GM12878 (cell line): ENCODE results near the gene GJA9. TPM values are rescaled to one million over a fixed set of nuclear protein-coding genes. Genes with fewer than 3 reads are reported as not detected.

ENCODE experiments used
- ATAC-seq: fragments of 200-7000 bp; cut with Tn5 transposase; 3 replicates; pipeline ENCODE4 v1.9.1; 2020; ENCODE audit warnings: mild to moderate bottlenecking, moderate library complexity
- BruUV-seq: library from RNA; stranded (reverse); fragments of 400-500 nt; replicated peaks from 2 replicates; lab custom pipeline; 2021; lab: Mats Ljungman, UMichigan
- CTCF ChIA-PET: fragments of 300-600 bp; sonication (Branson Sonifier 250); formaldehyde crosslinking; extraction: SDS; loops from one replicate; lab custom pipeline; 2021; ENCODE audit warnings: inconsistent platforms; lab: Yijun Ruan, JAX
- POLR2A ChIA-PET: fragments of 350-600 bp; formaldehyde crosslinking; extraction: SDS; loops from one replicate; lab custom pipeline; 2021; ENCODE audit warnings: inconsistent platforms; lab: Charles Lee
- RAD21 ChIA-PET: fragments of 300-600 bp; sonication (Branson Sonifier 250); formaldehyde crosslinking; loops from one replicate; lab custom pipeline; 2023; ENCODE audit warnings: antibody characterized with exemption; ENCODE audit not compliant: unreplicated experiment; lab: Charles Lee
- SMC1A ChIA-PET: fragments of 300-600 bp; sonication (Branson Sonifier 250); formaldehyde crosslinking; loops from one replicate; lab custom pipeline; 2023; ENCODE audit not compliant: unreplicated experiment, uncharacterized antibody; lab: Charles Lee
- DNase-seq: peaks from one replicate; pipeline ENCODE4 v3.0.0-alpha.2; 2011; ENCODE audit warnings: low read depth, low spot score
- FAIRE-seq: peaks from 3 replicates; lab custom pipeline; 2011; peaks lifted over from hg19 to GRCh38; lab: Jason Lieb, UNC
- H2AFZ ChIP-seq: 2 replicates; pipeline ENCODE4 v1.6.0; 2011; ENCODE audit warnings: low read depth, low read length, control low read depth; ENCODE audit not compliant: control insufficient read depth
- H3K27ac ChIP-seq: 2 replicates; pipeline ENCODE4 v1.5.1; 2011; ENCODE audit warnings: control low read depth; ENCODE audit not compliant: control insufficient read depth, insufficient read depth
- H3K27me3 ChIP-seq, 2 experiments: replicated peaks in 1 of 2; 2 replicates each; pipeline versions ENCODE4 v1.6.0 to v1.6.1; 2011; ENCODE audit warnings: low read length in 1 of 2; ENCODE audit not compliant: control insufficient read depth in 2 of 2, insufficient read depth in 2 of 2
- H3K36me3 ChIP-seq, 2 experiments: 2 replicates each; pipeline ENCODE4 v1.5.1; 2011; ENCODE audit warnings: low read length in 1 of 2; ENCODE audit not compliant: control insufficient read depth in 2 of 2, insufficient read depth in 2 of 2
- H3K4me1 ChIP-seq: 2 replicates; pipeline ENCODE4 v1.6.1; 2011; ENCODE audit warnings: mild to moderate bottlenecking, low read length, moderate library complexity, mixed read lengths; ENCODE audit not compliant: control insufficient read depth, insufficient read depth
- H3K4me2 ChIP-seq: 2 replicates; pipeline ENCODE4 v1.6.0; 2011; ENCODE audit warnings: control low read depth; ENCODE audit not compliant: control insufficient read depth, insufficient read depth
- H3K4me3 ChIP-seq: fragments of 200-600 bp; sonication (generic); 2 replicates; pipeline ENCODE4 v1.5.1; 2016
- H3K79me2 ChIP-seq: 2 replicates; pipeline ENCODE4 v1.6.0; 2011; ENCODE audit warnings: low read length; ENCODE audit not compliant: control insufficient read depth, insufficient read depth
- H3K9ac ChIP-seq: 2 replicates; pipeline ENCODE4 v1.8.0; 2011; ENCODE audit warnings: low read length, control low read depth, mixed read lengths; ENCODE audit not compliant: control insufficient read depth, insufficient read depth
- H3K9me3 ChIP-seq: replicated peaks from 3 replicates; pipeline ENCODE4 v1.5.1; 2011; ENCODE audit warnings: mild to moderate bottlenecking, low read length; ENCODE audit not compliant: control insufficient read depth, insufficient read depth
- H4K20me1 ChIP-seq: 2 replicates; pipeline ENCODE4 v1.6.0; 2011; ENCODE audit not compliant: control insufficient read depth, insufficient read depth
- CHD4 ChIP-seq: fragments of 200-600 bp; sonication (generic); IDR thresholded peaks from 2 replicates; pipeline ENCODE4 v1.6.1; 2016; ENCODE audit warnings: mild to moderate bottlenecking
- IKZF2 ChIP-seq, 2 experiments: fragments of 450-650 bp; IDR thresholded peaks; 2 replicates each; pipeline ENCODE4 v1.6.1; 2017; ENCODE audit warnings: mild to moderate bottlenecking in 2 of 2, moderate library complexity in 2 of 2
- JUNB ChIP-seq: IDR thresholded peaks from 2 replicates; pipeline ENCODE4 v1.6.1; 2016; ENCODE audit warnings: antibody characterized with exemption, mild to moderate bottlenecking
- POU2F2 ChIP-seq: IDR thresholded peaks from 3 replicates; pipeline ENCODE4 v1.6.1; 2011; ENCODE audit warnings: low read depth, mild to moderate bottlenecking, low read length, borderline replicate concordance
- SMARCA5 ChIP-seq: fragments of 450-650 bp; IDR thresholded peaks from 2 replicates; pipeline ENCODE4 v1.6.1; 2017; ENCODE audit warnings: mild to moderate bottlenecking
- ZNF207 ChIP-seq: fragments of 450-650 bp; IDR thresholded peaks from 2 replicates; pipeline ENCODE4 v1.6.1; 2014; ENCODE audit warnings: antibody characterized with exemption, mild to moderate bottlenecking, borderline replicate concordance
- ZNF384 ChIP-seq: IDR thresholded peaks from 2 replicates; pipeline ENCODE4 v1.6.1; 2012; ENCODE audit warnings: low read depth, mild to moderate bottlenecking, low read length, improper control_type of control experiment, borderline replicate concordance
- WGBS: methylation state at CpG from one replicate; pipeline ENCODE4 v1.1.6; 2016; ENCODE audit warnings: low lambda C conversion rate; ENCODE audit not compliant: insufficient replicate concordance, insufficient coverage; ENCODE audit errors: missing lambda C conversion rate; 5-methylcytosine and 5-hydroxymethylcytosine counted together
- in situ Hi-C: fragments of 300-500 bp; cut with MboI; formaldehyde crosslinking; loops from 9 replicates; pipeline ENCODE4 v1.14.3; 2018; ENCODE audit warnings: mixed read lengths
- intact Hi-C: fragments of 100-400 bp; cut with micrococcal nuclease; formaldehyde crosslinking; loops from one replicate; pipeline ENCODE4 v1.14.2; 2022; ENCODE audit not compliant: unreplicated experiment
- polyA plus RNA-seq, 11 experiments: library from polyadenylated mRNA; depleted of rRNA in 4 of 11; unstranded in 6 of 11; stranded (reverse) in 5 of 11; fragments of >200 nt; fragmentation: Nextera tagmentation in 4 of 11; fragmentation: Illumina TruSeq in 1 of 11; extraction: Ambion mirVana in 4 of 11; extraction: Trizol in 1 of 11; gene quantifications; 1 replicate in 1 of 11; 2 replicates in 10 of 11; pipeline versions ENCODE4 v1.2.1 to v1.2.3, GENCODE V29; 2011 to 2016; ENCODE audit warnings: inconsistent platforms in 2 of 11, missing spikeins in 2 of 11, low read depth in 1 of 11
- total RNA-seq, 4 experiments: library from RNA; depleted of rRNA in 3 of 4; stranded (reverse); fragments of >200 nt in 3 of 4; fragmentation: Illumina TruSeq in 1 of 4; extraction: Trizol in 1 of 4; gene quantifications; 2 replicates each; pipeline versions ENCODE4 v1.2.1 to v1.2.3, GENCODE V29; 2013 to 2021
- TF ChIP-seq, protein P1 (sequence below): fragments of 450-650 bp; formaldehyde crosslinking; IDR thresholded peaks from 2 replicates; pipeline ENCODE4 v1.5.0; 2022; ENCODE audit warnings: mild to moderate bottlenecking, missing genetic modification characterization
- TF ChIP-seq, protein P2 (sequence below): IDR thresholded peaks from 2 replicates; pipeline ENCODE4 v1.6.1; 2011; ENCODE audit warnings: low read depth, low read length, improper control_type of control experiment, borderline replicate concordance

GJA9 gene
- total and polyA plus RNA-seq, 10 of the 15 experiments (the other 5 are each of a cell fraction or from before 2014, with no cell fraction given), result 0.13 TPM; not detected in 9

DNA sequence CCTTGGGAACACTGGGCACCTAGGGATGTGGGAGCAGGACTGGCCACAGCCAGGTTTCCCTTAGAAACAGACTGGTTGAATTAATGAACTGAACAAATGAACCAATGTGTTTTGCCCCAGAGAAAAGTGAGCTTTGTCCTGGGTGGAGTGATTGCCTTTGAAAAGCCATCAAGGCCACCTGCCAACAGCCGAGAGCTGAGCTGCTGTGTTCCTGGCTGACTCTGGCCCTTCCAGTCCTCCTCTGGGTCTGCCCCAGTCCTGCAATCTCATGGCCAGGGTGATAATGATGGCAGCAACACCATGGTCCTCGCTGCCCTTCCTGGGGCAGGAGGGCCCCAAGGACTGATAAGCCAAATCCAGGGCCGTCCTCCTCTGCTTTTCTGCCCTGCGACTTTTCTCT is 18.2 kb upstream of the GJA9 start:
- intact Hi-C loops, result no loop called here
- H3K27me3 ChIP-seq, result no peaks in the 10 kb centered on the region
- H3K79me2 ChIP-seq, result no peaks in the 10 kb centered on the region
- H3K4me2 ChIP-seq, result no peak overlapping the region
- no peak overlapping the region for H3K27ac ChIP-seq
- no peak overlapping the region for H2AFZ ChIP-seq
- CTCF ChIA-PET, result no interaction called here
- H3K9me3 ChIP-seq, result no peaks in the 10 kb centered on the region
- H3K9ac ChIP-seq, result no peak overlapping the region
- WGBS, result 63% methylated on average over 4 of the region's 4 CpGs
- no peak overlapping the region for H3K4me3 ChIP-seq
- SMC1A ChIA-PET, result no interaction called here
- no TSS peak for BruUV-seq
- ATAC-seq, result no peak
- in situ Hi-C loops, result no loop called here
- RAD21 ChIA-PET, result no interaction called here
- no peaks in the 10 kb centered on the region for H3K36me3 ChIP-seq
- no peaks in the 10 kb centered on the region for H3K4me1 ChIP-seq
- DNase-seq, result no peak
- POLR2A ChIA-PET, result no interaction called here
- no peak for FAIRE-seq
- TF ChIP-seq SMARCA5 (no peak), CHD4 (no peak), ZNF384 (no peak), POU2F2 (no peak), JUNB (no peak), ZNF207 (no peak), IKZF2 (IDR thresholded peaks at IDR 0.05) (no peak)
- TF ChIP-seq, protein P1, sequence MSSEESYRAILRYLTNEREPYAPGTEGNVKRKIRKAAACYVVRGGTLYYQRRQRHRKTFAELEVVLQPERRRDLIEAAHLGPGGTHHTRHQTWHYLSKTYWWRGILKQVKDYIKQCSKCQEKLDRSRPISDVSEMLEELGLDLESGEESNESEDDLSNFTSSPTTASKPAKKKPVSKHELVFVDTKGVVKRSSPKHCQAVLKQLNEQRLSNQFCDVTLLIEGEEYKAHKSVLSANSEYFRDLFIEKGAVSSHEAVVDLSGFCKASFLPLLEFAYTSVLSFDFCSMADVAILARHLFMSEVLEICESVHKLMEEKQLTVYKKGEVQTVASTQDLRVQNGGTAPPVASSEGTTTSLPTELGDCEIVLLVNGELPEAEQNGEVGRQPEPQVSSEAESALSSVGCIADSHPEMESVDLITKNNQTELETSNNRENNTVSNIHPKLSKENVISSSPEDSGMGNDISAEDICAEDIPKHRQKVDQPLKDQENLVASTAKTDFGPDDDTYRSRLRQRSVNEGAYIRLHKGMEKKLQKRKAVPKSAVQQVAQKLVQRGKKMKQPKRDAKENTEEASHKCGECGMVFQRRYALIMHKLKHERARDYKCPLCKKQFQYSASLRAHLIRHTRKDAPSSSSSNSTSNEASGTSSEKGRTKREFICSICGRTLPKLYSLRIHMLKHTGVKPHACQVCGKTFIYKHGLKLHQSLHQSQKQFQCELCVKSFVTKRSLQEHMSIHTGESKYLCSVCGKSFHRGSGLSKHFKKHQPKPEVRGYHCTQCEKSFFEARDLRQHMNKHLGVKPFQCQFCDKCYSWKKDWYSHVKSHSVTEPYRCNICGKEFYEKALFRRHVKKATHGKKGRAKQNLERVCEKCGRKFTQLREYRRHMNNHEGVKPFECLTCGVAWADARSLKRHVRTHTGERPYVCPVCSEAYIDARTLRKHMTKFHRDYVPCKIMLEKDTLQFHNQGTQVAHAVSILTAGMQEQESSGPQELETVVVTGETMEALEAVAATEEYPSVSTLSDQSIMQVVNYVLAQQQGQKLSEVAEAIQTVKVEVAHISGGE (CRISPR knock-in tag), result no peak
- TF ChIP-seq, protein P2, sequence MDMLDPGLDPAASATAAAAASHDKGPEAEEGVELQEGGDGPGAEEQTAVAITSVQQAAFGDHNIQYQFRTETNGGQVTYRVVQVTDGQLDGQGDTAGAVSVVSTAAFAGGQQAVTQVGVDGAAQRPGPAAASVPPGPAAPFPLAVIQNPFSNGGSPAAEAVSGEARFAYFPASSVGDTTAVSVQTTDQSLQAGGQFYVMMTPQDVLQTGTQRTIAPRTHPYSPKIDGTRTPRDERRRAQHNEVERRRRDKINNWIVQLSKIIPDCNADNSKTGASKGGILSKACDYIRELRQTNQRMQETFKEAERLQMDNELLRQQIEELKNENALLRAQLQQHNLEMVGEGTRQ, result no peak
- H4K20me1 ChIP-seq, result no peaks in the 10 kb centered on the region
